Measurements from ENCODE around the gene KIAA0040.

DNA sequence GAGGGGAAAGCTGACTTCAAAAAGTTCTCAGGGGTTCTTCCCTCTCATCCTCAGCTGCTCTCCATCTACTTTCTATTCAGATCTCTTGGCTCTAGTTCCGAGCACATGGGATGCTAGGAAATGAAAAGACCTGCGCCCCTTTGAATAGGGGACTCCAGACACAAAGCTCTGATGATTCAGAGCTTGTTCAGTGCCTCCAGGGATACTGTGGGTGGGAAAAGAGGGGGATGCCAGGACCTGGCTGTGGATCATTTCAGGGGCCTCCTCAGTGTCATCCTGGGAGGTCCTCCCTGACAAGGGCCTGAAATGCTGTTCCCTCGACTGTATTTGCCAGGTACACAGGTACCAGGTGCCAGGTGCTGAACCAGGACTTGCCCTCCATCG, 943 bp upstream of the KIAA0040 start:
- TF ChIP-seq TCF12 (IDR thresholded peaks at IDR 0.05; ENCODE audit: low read depth, low read length) (no peak), POLR2A (IDR thresholded peaks at IDR 0.05; ENCODE audit: low read depth, low read length) (no peak)
- TF ChIP-seq, protein P1, sequence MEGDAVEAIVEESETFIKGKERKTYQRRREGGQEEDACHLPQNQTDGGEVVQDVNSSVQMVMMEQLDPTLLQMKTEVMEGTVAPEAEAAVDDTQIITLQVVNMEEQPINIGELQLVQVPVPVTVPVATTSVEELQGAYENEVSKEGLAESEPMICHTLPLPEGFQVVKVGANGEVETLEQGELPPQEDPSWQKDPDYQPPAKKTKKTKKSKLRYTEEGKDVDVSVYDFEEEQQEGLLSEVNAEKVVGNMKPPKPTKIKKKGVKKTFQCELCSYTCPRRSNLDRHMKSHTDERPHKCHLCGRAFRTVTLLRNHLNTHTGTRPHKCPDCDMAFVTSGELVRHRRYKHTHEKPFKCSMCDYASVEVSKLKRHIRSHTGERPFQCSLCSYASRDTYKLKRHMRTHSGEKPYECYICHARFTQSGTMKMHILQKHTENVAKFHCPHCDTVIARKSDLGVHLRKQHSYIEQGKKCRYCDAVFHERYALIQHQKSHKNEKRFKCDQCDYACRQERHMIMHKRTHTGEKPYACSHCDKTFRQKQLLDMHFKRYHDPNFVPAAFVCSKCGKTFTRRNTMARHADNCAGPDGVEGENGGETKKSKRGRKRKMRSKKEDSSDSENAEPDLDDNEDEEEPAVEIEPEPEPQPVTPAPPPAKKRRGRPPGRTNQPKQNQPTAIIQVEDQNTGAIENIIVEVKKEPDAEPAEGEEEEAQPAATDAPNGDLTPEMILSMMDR (IDR thresholded peaks at IDR 0.05 in 2 of 3, conservative IDR thresholded peaks at IDR 0.05 in 1 of 3; ENCODE audit: control insufficient read depth in 2 of 3, extremely low read depth in 1 of 3, insufficient read depth in 1 of 3, low read depth in 3 of 3, low read length in 3 of 3) = no peak
